ENCODE data around the gene ARHGEF28. TPM values are rescaled to one million over a fixed set of nuclear protein-coding genes. Genes with fewer than 3 reads are reported as not detected.

ARHGEF28 gene
- total RNA-seq, 1 experiment from 2014 or later = 0.57 TPM

DNA sequence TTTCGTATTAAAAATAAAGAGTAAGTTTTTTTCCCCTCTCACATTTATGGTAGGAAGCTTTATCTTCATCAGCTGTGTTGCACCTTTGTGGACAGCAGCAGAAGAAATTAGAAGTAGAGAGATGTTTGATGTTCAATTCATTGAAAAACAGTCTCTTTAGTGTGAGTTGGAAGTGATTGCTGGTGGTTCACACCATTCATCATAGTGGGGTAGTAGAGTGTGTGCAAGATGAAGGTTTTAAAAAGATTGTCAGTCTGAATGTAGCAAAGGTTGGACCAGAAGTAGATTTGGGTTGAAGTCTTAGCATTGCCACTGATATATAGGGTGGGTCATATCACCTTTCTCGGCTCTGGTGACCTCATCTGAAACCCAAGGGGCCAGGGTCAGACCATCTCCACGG, 10.4 kb downstream of the ARHGEF28 start:
- H3K14ac ChIP-seq (ENCODE audit: insufficient read depth, low read length) = no peak overlapping the region
- no peak overlapping the region for H3K56ac ChIP-seq (ENCODE audit: insufficient read length, low read depth, low read length)
- H3K9me3 Mint-ChIP-seq = no peaks in the 10 kb centered on the region
- DNase-seq = no peak
- no peak overlapping the region for H3K4ac ChIP-seq (ENCODE audit: low read depth, low read length)
- H2AK5ac ChIP-seq (ENCODE audit: insufficient read length, low read length) = no peak overlapping the region
- no peak overlapping the region for H2BK120ac ChIP-seq (ENCODE audit: low read depth, low read length, poor library complexity, severe bottlenecking)
- no peaks in the 10 kb centered on the region for H3K27me3 ChIP-seq (ENCODE audit: insufficient read depth, low read length)
- no peak overlapping the region for H4K91ac ChIP-seq (ENCODE audit: insufficient read length, low read depth, low read length)
- H3K23me2 ChIP-seq (ENCODE audit: insufficient read length, low read depth, low read length, poor library complexity, severe bottlenecking) = no peaks in the 10 kb centered on the region
- H3T11ph ChIP-seq (ENCODE audit: low read length) = no peak overlapping the region
- no peak overlapping the region for H2BK12ac ChIP-seq (ENCODE audit: insufficient read length, low read depth, low read length)
- H3K18ac ChIP-seq (ENCODE audit: insufficient read length, low read depth, low read length) = no peak overlapping the region
- H3K23ac ChIP-seq (ENCODE audit: insufficient read length, low read depth, low read length) = no peak overlapping the region
- no peaks in the 10 kb centered on the region for H3K79me2 ChIP-seq (ENCODE audit: insufficient read depth, low read length)
- peaks cover 3 to 7% of the 10 kb centered on the region in 2 experiments; a peak in 2 of 4 replicates for H3K4me1 Mint-ChIP-seq
- no peak overlapping the region for H4K5ac ChIP-seq (ENCODE audit: insufficient read length, low read depth, low read length)
- H3K4me3 Mint-ChIP-seq = no peak overlapping the region
- H3K79me1 ChIP-seq (ENCODE audit: insufficient read depth, low read depth, low read length, poor library complexity, severe bottlenecking) = no peaks in the 10 kb centered on the region
- H4K8ac ChIP-seq (replicated peaks; ENCODE audit: insufficient read length, low read depth, low read length) = no peak overlapping the region
- H2BK15ac ChIP-seq (ENCODE audit: low read depth, low read length) = no peak overlapping the region
- no peak overlapping the region for H3K27ac ChIP-seq (ENCODE audit: insufficient read length, low read depth, low read length)
- no peak overlapping the region for H3K9ac ChIP-seq (ENCODE audit: extremely low read depth, insufficient read length, low read length)
- no peak overlapping the region for H2AFZ ChIP-seq (ENCODE audit: low read length)
- TF ChIP-seq, protein P1, sequence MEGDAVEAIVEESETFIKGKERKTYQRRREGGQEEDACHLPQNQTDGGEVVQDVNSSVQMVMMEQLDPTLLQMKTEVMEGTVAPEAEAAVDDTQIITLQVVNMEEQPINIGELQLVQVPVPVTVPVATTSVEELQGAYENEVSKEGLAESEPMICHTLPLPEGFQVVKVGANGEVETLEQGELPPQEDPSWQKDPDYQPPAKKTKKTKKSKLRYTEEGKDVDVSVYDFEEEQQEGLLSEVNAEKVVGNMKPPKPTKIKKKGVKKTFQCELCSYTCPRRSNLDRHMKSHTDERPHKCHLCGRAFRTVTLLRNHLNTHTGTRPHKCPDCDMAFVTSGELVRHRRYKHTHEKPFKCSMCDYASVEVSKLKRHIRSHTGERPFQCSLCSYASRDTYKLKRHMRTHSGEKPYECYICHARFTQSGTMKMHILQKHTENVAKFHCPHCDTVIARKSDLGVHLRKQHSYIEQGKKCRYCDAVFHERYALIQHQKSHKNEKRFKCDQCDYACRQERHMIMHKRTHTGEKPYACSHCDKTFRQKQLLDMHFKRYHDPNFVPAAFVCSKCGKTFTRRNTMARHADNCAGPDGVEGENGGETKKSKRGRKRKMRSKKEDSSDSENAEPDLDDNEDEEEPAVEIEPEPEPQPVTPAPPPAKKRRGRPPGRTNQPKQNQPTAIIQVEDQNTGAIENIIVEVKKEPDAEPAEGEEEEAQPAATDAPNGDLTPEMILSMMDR (conservative IDR thresholded peaks at IDR 0.05) = no peak
- H3K9me3 ChIP-seq (ENCODE audit: control insufficient read depth, low read depth, low read length) = no peaks in the 10 kb centered on the region
- H3K27me3 Mint-ChIP-seq (ENCODE audit: low read depth) = peaks cover 23% of the 10 kb centered on the region
- H3K27ac Mint-ChIP-seq = no peak overlapping the region
- no CpG with 5 or more reads among the region's 3 CpGs for WGBS (ENCODE audit: extremely low coverage, insufficient read length, low lambda C conversion rate)
- no peaks in the 10 kb centered on the region for H3K36me3 Mint-ChIP-seq (ENCODE audit: insufficient read depth in 1 of 3, low read depth in 3 of 3)
- no peaks in the 10 kb centered on the region for H3K4me1 ChIP-seq (ENCODE audit: insufficient read depth, low read length)
- no peak overlapping the region for H2BK20ac ChIP-seq (ENCODE audit: low read depth, low read length, poor library complexity, severe bottlenecking)
- H3K4me2 ChIP-seq (ENCODE audit: insufficient read depth, insufficient read length, low read length) = no peak overlapping the region
- H2BK5ac ChIP-seq (ENCODE audit: insufficient read length, low read length) = no peak overlapping the region
- H4K20me1 ChIP-seq (ENCODE audit: control insufficient read depth, insufficient read depth, insufficient read length) = no peaks in the 10 kb centered on the region
